HepG2 (cell line): ENCODE data around the gene RNPS1. TPM values are rescaled to one million over a fixed set of nuclear protein-coding genes. Genes with fewer than 3 reads are reported as not detected.

Source experiments
- BRCA1 ChIP-seq: sonication (generic); formaldehyde crosslinking; IDR thresholded peaks from 2 replicates; pipeline ENCODE4 v1.4.0; 2020; ENCODE audit warnings: missing genetic modification reagents
- CC2D1A ChIP-seq: sonication (generic); formaldehyde crosslinking; IDR thresholded peaks from 2 replicates; pipeline ENCODE4 v1.8.1; 2023; ENCODE audit warnings: mild to moderate bottlenecking, missing genetic modification reagents
- ESRRA ChIP-seq: sonication (generic); formaldehyde crosslinking; IDR thresholded peaks from 2 replicates; pipeline ENCODE4 v1.5.1; 2020; ENCODE audit warnings: mild to moderate bottlenecking, low read depth, missing genetic modification reagents
- HMGXB4 ChIP-seq, 2 experiments: sonication (generic) in 1 of 2; formaldehyde crosslinking in 1 of 2; IDR thresholded peaks; 2 replicates each; pipeline versions ENCODE4 v1.4.0 to v1.6.1; 2018 to 2020; ENCODE audit warnings: missing genetic modification reagents in 2 of 2, borderline replicate concordance in 1 of 2, low read depth in 1 of 2, mild to moderate bottlenecking in 1 of 2, missing biosample characterization in 1 of 2
- HNF4A ChIP-seq: sonication (generic); formaldehyde crosslinking; IDR thresholded peaks from 2 replicates; pipeline ENCODE4 v1.4.0; 2020; ENCODE audit warnings: missing genetic modification reagents
- MYC ChIP-seq: sonication (generic); formaldehyde crosslinking; IDR thresholded peaks from 2 replicates; pipeline ENCODE4 v1.9.0; 2021; ENCODE audit warnings: missing genetic modification reagents, borderline replicate concordance
- PATZ1 ChIP-seq: sonication (generic); formaldehyde crosslinking; IDR thresholded peaks from 2 replicates; pipeline ENCODE4 v1.4.0; 2020; ENCODE audit warnings: missing genetic modification reagents
- POGZ ChIP-seq: sonication (generic); formaldehyde crosslinking; IDR thresholded peaks from 2 replicates; pipeline ENCODE4 v1.4.0; 2020; ENCODE audit warnings: mild to moderate bottlenecking, missing genetic modification reagents
- RNF219 ChIP-seq: sonication (generic); formaldehyde crosslinking; IDR thresholded peaks from 2 replicates; pipeline ENCODE4 v1.5.0; 2020; ENCODE audit warnings: mild to moderate bottlenecking, missing genetic modification reagents
- SMC3 ChIP-seq: IDR thresholded peaks from 2 replicates; pipeline ENCODE4 v1.6.1; 2011; ENCODE audit warnings: low read length, improper control_type of control experiment
- SOX6 ChIP-seq, 2 experiments: fragments of 450-650 bp in 1 of 2; sonication (generic) in 1 of 2; formaldehyde crosslinking in 1 of 2; IDR thresholded peaks; 2 replicates each; pipeline versions ENCODE4 v1.4.0 to v1.6.1; 2017 to 2020; ENCODE audit warnings: antibody characterized with exemption in 1 of 2, mild to moderate bottlenecking in 1 of 2, missing genetic modification reagents in 1 of 2
- ZFY ChIP-seq: sonication (generic); formaldehyde crosslinking; IDR thresholded peaks from 2 replicates; pipeline ENCODE4 v1.4.0; 2020; ENCODE audit warnings: missing genetic modification reagents
- ZNF101 ChIP-seq: sonication (generic); formaldehyde crosslinking; IDR thresholded peaks from 2 replicates; pipeline ENCODE4 v1.4.0; 2020; ENCODE audit warnings: mild to moderate bottlenecking, low read depth, missing genetic modification reagents, borderline replicate concordance
- ZNF766 ChIP-seq: sonication (generic); formaldehyde crosslinking; IDR thresholded peaks from 2 replicates; pipeline ENCODE4 v1.5.0; 2020; ENCODE audit warnings: missing genetic modification reagents, borderline replicate concordance
- polyA plus RNA-seq, 8 experiments: library from polyadenylated mRNA; depleted of rRNA in 3 of 8; stranded (reverse) in 7 of 8; unstranded in 1 of 8; fragments of >200 nt; fragmentation: Illumina TruSeq in 4 of 8; extraction: Trizol in 4 of 8; gene quantifications; 2 replicates each; pipeline versions ENCODE4 v1.2.1 to v1.2.3, GENCODE V29; 2011 to 2016; ENCODE audit warnings: low read depth in 4 of 8, missing spikeins in 1 of 8, mixed read lengths in 1 of 8; ENCODE audit not compliant: insufficient read depth in 1 of 8
- total RNA-seq, 5 experiments: library from RNA; depleted of rRNA; stranded (reverse); fragments of >200 nt; fragmentation: Illumina TruSeq; extraction: Trizol; gene quantifications; 2 replicates each; pipeline ENCODE4 v1.2.3, GENCODE V29; 2016; ENCODE audit warnings: low read depth in 1 of 5
- TF ChIP-seq, protein P1 (sequence below): sonication (generic); formaldehyde crosslinking; IDR thresholded peaks from 2 replicates; pipeline ENCODE4 v1.4.0; 2020; ENCODE audit warnings: missing genetic modification reagents
- TF ChIP-seq, protein P2 (sequence below): IDR thresholded peaks from 2 replicates; pipeline ENCODE4 v1.6.1; 2016; ENCODE audit warnings: low read depth, borderline replicate concordance
- TF ChIP-seq, protein P3 (sequence below): sonication (generic); formaldehyde crosslinking; IDR thresholded peaks from 2 replicates; pipeline ENCODE4 v1.9.0; 2022; ENCODE audit warnings: missing genetic modification reagents, mild to moderate bottlenecking, borderline replicate concordance
- TF ChIP-seq, protein P4 (sequence below): IDR thresholded peaks from 2 replicates; pipeline ENCODE4 v1.6.1; 2016

RNPS1 gene
- total and polyA plus RNA-seq, 2 of the 13 experiments (the other 11 are each of a cell fraction or from before 2014, with no cell fraction given), result 126 to 133 TPM

- TF ChIP-seq, protein P1, sequence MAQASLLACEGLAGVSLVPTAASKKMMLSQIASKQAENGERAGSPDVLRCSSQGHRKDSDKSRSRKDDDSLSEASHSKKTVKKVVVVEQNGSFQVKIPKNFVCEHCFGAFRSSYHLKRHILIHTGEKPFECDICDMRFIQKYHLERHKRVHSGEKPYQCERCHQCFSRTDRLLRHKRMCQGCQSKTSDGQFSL, result peak; percentile 77
- TF ChIP-seq HNF4A (CRISPR knock-in tag) (0 out of 2 replicates have a peak, but pooled peaks have one; percentile 21), BRCA1 (no peak), SOX6 (IDR thresholded peaks at IDR 0.05) (no peak), SOX6 (CRISPR knock-in tag; IDR thresholded peaks at IDR 0.05) (0 out of 2 replicates have a peak, but pooled peaks have one; percentile 25), RNF219 (CRISPR knock-in tag) (no peak), HMGXB4 (CRISPR knock-in tag; IDR thresholded peaks at IDR 0.05; ENCODE audit: borderline replicate concordance in 1 of 2, low read depth in 1 of 2) (0 out of 4 replicates have a peak, but pooled peaks of 1 of the 2 experiments have one; percentile 35), SMC3 (0 out of 2 replicates have a peak, but pooled peaks have one; percentile 21), ZFY (CRISPR knock-in tag) (peak; percentile 30; the same call in 1 of the 2 replicates), MYC (peak; percentile 48; the same call in 1 of the 2 replicates), POGZ (CRISPR knock-in tag) (no peak), CC2D1A (no peak), ZNF101 (no peak), ESRRA (CRISPR knock-in tag) (0 out of 2 replicates have a peak, but pooled peaks have one; percentile 39), ZNF766 (CRISPR knock-in tag) (no peak), PATZ1 (CRISPR knock-in tag) (peak; percentile 64; the same call in 1 of the 2 replicates)
- TF ChIP-seq, protein P2, sequence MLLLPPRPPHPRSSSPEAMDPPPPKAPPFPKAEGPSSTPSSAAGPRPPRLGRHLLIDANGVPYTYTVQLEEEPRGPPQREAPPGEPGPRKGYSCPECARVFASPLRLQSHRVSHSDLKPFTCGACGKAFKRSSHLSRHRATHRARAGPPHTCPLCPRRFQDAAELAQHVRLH, result no peak
- TF ChIP-seq, protein P3, sequence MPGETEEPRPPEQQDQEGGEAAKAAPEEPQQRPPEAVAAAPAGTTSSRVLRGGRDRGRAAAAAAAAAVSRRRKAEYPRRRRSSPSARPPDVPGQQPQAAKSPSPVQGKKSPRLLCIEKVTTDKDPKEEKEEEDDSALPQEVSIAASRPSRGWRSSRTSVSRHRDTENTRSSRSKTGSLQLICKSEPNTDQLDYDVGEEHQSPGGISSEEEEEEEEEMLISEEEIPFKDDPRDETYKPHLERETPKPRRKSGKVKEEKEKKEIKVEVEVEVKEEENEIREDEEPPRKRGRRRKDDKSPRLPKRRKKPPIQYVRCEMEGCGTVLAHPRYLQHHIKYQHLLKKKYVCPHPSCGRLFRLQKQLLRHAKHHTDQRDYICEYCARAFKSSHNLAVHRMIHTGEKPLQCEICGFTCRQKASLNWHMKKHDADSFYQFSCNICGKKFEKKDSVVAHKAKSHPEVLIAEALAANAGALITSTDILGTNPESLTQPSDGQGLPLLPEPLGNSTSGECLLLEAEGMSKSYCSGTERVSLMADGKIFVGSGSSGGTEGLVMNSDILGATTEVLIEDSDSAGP, result 0 out of 2 replicates have a peak, but pooled peaks have one; percentile 26
- TF ChIP-seq, protein P4, sequence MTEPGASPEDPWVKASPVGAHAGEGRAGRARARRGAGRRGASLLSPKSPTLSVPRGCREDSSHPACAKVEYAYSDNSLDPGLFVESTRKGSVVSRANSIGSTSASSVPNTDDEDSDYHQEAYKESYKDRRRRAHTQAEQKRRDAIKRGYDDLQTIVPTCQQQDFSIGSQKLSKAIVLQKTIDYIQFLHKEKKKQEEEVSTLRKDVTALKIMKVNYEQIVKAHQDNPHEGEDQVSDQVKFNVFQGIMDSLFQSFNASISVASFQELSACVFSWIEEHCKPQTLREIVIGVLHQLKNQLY (CRISPR knock-in tag), result no peak
These were observed 29.0 kb upstream of the RNPS1 start (continued) for GRCh38 chr16:2296661-2297505.
